HepG2 (cell line): ENCODE results near the gene NEK5. TPM values are rescaled to one million over a fixed set of nuclear protein-coding genes. Genes with fewer than 3 reads are reported as not detected.

ENCODE experiments used
- DMAP1 ChIP-seq: IDR thresholded peaks from 2 replicates; pipeline ENCODE4 v1.6.1; 2016
- FOSL2 ChIP-seq: sonication (generic); formaldehyde crosslinking; IDR thresholded peaks from 2 replicates; pipeline ENCODE4 v1.4.0; 2020; ENCODE audit warnings: missing genetic modification reagents
- HIVEP1 ChIP-seq: sonication (generic); formaldehyde crosslinking; IDR thresholded peaks from 2 replicates; pipeline ENCODE4 v1.4.0; 2020; ENCODE audit warnings: mild to moderate bottlenecking, missing genetic modification reagents
- KLF12 ChIP-seq: sonication (generic); formaldehyde crosslinking; IDR thresholded peaks from 2 replicates; pipeline ENCODE4 v1.4.0; 2020; ENCODE audit warnings: missing genetic modification reagents, borderline replicate concordance
- PHB2 ChIP-seq: fragments of 450-650 bp; IDR thresholded peaks from 2 replicates; pipeline ENCODE4 v1.6.1; 2018; ENCODE audit not compliant: partially characterized antibody
- RAD21 ChIP-seq: fragments of 450-650 bp; formaldehyde crosslinking; IDR thresholded peaks from 2 replicates; pipeline ENCODE4 v1.5.0; 2020; ENCODE audit warnings: mild to moderate bottlenecking
- RBFOX2 ChIP-seq: fragments of 200-400 bp; formaldehyde crosslinking; IDR thresholded peaks from 2 replicates; pipeline ENCODE4 v1.6.1; 2017; ENCODE audit warnings: low read depth, mild to moderate bottlenecking, low read length
- SCMH1 ChIP-seq: sonication (generic); formaldehyde crosslinking; IDR thresholded peaks from 2 replicates; pipeline ENCODE4 v1.9.0; 2021; ENCODE audit warnings: missing genetic modification reagents, mild to moderate bottlenecking, borderline replicate concordance
- SOX13 ChIP-seq, 3 experiments: fragments of 450-650 bp in 1 of 3; sonication (generic) in 1 of 3; formaldehyde crosslinking in 1 of 3; IDR thresholded peaks in 2 of 3; conservative IDR thresholded peaks in 1 of 3; 2 replicates each; pipeline versions ENCODE4 v1.5.0 to v1.6.1; 2016 to 2020; ENCODE audit warnings: antibody characterized with exemption in 1 of 3, mild to moderate bottlenecking in 1 of 3, missing compliant biosample characterization in 1 of 3, missing genetic modification reagents in 1 of 3, moderate library complexity in 1 of 3
- ZNF205 ChIP-seq: IDR thresholded peaks from 2 replicates; pipeline ENCODE4 v1.6.1; 2018; ENCODE audit warnings: missing biosample characterization, missing genetic modification reagents
- ZNF768 ChIP-seq: sonication (generic); formaldehyde crosslinking; IDR thresholded peaks from 2 replicates; pipeline ENCODE4 v1.4.0; 2020; ENCODE audit warnings: missing genetic modification reagents
- ZSCAN20 ChIP-seq: sonication (generic); formaldehyde crosslinking; IDR thresholded peaks from 2 replicates; pipeline ENCODE4 v1.4.0; 2020; ENCODE audit warnings: missing genetic modification reagents, mild to moderate bottlenecking, borderline replicate concordance
- polyA plus RNA-seq, 8 experiments: library from polyadenylated mRNA; depleted of rRNA in 3 of 8; stranded (reverse) in 7 of 8; unstranded in 1 of 8; fragments of >200 nt; fragmentation: Illumina TruSeq in 4 of 8; extraction: Trizol in 4 of 8; gene quantifications; 2 replicates each; pipeline versions ENCODE4 v1.2.1 to v1.2.3, GENCODE V29; 2011 to 2016; ENCODE audit warnings: low read depth in 4 of 8, missing spikeins in 1 of 8, mixed read lengths in 1 of 8; ENCODE audit not compliant: insufficient read depth in 1 of 8
- total RNA-seq, 5 experiments: library from RNA; depleted of rRNA; stranded (reverse); fragments of >200 nt; fragmentation: Illumina TruSeq; extraction: Trizol; gene quantifications; 2 replicates each; pipeline ENCODE4 v1.2.3, GENCODE V29; 2016; ENCODE audit warnings: low read depth in 1 of 5
- TF ChIP-seq, protein P1 (sequence below): sonication (generic); formaldehyde crosslinking; IDR thresholded peaks from 2 replicates; pipeline ENCODE4 v1.4.0; 2020; ENCODE audit warnings: missing genetic modification reagents
- TF ChIP-seq, protein P2 (sequence below): IDR thresholded peaks from 2 replicates; pipeline ENCODE4 v1.6.1; 2016; ENCODE audit warnings: missing compliant biosample characterization, missing genetic modification reagents, borderline replicate concordance
- TF ChIP-seq, protein P3 (sequence below): IDR thresholded peaks from 2 replicates; pipeline ENCODE4 v1.6.1; 2018; ENCODE audit warnings: missing genetic modification reagents
- TF ChIP-seq, protein P4 (sequence below): sonication (generic); formaldehyde crosslinking; IDR thresholded peaks from 2 replicates; pipeline ENCODE4 v1.8.0; 2022; ENCODE audit warnings: mild to moderate bottlenecking, missing genetic modification reagents; ENCODE audit not compliant: insufficient replicate concordance
- TF ChIP-seq, protein P5 (sequence below): IDR thresholded peaks from 2 replicates; pipeline ENCODE4 v1.6.1; 2012; ENCODE audit warnings: inconsistent platforms
- TF ChIP-seq, protein P6 (sequence below): IDR thresholded peaks from 2 replicates; pipeline ENCODE4 v1.4.0; 2020; ENCODE audit warnings: mild to moderate bottlenecking, missing genetic modification reagents

Gene NEK5
- total and polyA plus RNA-seq, 2 of the 13 experiments (the other 11 are each of a cell fraction or from before 2014, with no cell fraction given), result 0.12 to 0.22 TPM

DNA sequence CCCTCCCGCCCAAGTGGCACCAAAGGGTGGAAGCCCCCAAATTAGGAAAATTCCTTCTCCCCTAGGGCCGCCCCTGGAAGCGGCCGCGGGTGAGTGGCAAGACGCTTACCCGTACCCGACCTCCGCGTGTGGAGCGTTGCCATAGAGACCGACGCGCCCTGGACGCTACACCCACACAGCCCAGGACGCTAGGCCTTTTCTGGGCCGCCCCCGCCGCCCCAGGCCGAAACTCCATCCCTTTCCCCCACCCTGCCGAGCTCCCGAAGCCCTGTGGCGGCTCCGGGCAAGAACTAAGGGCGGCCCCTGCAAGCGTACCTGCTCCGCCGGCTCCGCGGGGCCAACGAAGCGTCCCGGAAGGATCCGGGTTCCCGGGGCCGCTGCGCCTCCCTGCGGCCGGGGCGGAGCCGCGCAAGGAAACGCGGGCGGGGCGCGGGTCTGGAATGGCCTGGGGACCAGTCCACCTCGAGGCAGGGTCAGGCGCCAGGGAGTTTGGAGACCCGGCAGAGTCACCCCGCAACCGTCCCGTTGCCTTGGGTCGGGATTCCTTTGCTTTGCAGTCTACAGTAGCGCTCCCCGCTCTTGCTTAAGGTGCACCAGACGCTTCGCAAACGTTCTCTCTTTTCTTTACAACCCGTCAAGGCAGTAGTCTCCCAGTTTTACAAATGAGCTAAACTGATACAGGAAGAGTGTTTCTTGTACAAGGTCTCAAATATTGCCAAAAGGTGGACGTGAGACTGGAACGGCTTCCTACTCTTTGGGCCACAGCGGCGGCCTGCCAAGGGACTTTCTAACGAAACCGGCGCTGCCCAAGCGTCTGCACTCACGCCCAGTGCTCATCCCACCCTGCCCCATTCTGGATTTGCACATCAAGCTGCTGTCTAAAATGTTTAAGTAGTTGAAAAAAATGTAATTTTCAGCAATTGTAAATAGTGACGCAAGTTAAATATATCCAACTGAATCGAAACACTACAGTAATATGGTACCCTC, at the start of gene NEK5 (continued):
- TF ChIP-seq KLF12 (CRISPR knock-in tag), result no peak
- no peak for TF ChIP-seq ZSCAN20 (CRISPR knock-in tag)
- peak; percentile 45; the same call in 1 of the 2 replicates for TF ChIP-seq RBFOX2
- TF ChIP-seq SCMH1 (CRISPR knock-in tag), result no peak
- TF ChIP-seq DMAP1 (CRISPR knock-in tag), result peak; percentile 41; the same call in 1 of the 2 replicates
- TF ChIP-seq, protein P1, sequence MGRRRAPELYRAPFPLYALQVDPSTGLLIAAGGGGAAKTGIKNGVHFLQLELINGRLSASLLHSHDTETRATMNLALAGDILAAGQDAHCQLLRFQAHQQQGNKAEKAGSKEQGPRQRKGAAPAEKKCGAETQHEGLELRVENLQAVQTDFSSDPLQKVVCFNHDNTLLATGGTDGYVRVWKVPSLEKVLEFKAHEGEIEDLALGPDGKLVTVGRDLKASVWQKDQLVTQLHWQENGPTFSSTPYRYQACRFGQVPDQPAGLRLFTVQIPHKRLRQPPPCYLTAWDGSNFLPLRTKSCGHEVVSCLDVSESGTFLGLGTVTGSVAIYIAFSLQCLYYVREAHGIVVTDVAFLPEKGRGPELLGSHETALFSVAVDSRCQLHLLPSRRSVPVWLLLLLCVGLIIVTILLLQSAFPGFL (CRISPR knock-in tag), result no peak
- peak; percentile 96 for TF ChIP-seq RAD21 (CRISPR knock-in tag)
- 0 out of 2 replicates have a peak, but pooled peaks have one; percentile 29 for TF ChIP-seq FOSL2 (CRISPR knock-in tag)
- TF ChIP-seq, protein P2, sequence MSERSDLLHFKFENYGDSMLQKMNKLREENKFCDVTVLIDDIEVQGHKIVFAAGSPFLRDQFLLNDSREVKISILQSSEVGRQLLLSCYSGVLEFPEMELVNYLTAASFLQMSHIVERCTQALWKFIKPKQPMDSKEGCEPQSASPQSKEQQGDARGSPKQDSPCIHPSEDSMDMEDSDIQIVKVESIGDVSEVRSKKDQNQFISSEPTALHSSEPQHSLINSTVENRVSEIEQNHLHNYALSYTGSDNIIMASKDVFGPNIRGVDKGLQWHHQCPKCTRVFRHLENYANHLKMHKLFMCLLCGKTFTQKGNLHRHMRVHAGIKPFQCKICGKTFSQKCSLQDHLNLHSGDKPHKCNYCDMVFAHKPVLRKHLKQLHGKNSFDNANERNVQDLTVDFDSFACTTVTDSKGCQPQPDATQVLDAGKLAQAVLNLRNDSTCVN, result peak; percentile 20; the same call in 1 of the 2 replicates
- TF ChIP-seq, protein P3, sequence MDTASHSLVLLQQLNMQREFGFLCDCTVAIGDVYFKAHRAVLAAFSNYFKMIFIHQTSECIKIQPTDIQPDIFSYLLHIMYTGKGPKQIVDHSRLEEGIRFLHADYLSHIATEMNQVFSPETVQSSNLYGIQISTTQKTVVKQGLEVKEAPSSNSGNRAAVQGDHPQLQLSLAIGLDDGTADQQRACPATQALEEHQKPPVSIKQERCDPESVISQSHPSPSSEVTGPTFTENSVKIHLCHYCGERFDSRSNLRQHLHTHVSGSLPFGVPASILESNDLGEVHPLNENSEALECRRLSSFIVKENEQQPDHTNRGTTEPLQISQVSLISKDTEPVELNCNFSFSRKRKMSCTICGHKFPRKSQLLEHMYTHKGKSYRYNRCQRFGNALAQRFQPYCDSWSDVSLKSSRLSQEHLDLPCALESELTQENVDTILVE (CRISPR knock-in tag), result peak; percentile 38; the same call in 1 of the 2 replicates
- 0 out of 2 replicates have a peak, but pooled peaks have one; percentile 24 for TF ChIP-seq HIVEP1 (CRISPR knock-in tag)
- TF ChIP-seq ZNF205, result 0 out of 2 replicates have a peak, but pooled peaks have one; percentile 23
- TF ChIP-seq, protein P4, sequence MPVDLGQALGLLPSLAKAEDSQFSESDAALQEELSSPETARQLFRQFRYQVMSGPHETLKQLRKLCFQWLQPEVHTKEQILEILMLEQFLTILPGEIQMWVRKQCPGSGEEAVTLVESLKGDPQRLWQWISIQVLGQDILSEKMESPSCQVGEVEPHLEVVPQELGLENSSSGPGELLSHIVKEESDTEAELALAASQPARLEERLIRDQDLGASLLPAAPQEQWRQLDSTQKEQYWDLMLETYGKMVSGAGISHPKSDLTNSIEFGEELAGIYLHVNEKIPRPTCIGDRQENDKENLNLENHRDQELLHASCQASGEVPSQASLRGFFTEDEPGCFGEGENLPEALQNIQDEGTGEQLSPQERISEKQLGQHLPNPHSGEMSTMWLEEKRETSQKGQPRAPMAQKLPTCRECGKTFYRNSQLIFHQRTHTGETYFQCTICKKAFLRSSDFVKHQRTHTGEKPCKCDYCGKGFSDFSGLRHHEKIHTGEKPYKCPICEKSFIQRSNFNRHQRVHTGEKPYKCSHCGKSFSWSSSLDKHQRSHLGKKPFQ (CRISPR knock-in tag), result peak; percentile 26
- TF ChIP-seq, protein P5, sequence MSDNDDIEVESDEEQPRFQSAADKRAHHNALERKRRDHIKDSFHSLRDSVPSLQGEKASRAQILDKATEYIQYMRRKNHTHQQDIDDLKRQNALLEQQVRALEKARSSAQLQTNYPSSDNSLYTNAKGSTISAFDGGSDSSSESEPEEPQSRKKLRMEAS, result peak; percentile 49; the same call in 1 of the 2 replicates
- TF ChIP-seq, protein P6, sequence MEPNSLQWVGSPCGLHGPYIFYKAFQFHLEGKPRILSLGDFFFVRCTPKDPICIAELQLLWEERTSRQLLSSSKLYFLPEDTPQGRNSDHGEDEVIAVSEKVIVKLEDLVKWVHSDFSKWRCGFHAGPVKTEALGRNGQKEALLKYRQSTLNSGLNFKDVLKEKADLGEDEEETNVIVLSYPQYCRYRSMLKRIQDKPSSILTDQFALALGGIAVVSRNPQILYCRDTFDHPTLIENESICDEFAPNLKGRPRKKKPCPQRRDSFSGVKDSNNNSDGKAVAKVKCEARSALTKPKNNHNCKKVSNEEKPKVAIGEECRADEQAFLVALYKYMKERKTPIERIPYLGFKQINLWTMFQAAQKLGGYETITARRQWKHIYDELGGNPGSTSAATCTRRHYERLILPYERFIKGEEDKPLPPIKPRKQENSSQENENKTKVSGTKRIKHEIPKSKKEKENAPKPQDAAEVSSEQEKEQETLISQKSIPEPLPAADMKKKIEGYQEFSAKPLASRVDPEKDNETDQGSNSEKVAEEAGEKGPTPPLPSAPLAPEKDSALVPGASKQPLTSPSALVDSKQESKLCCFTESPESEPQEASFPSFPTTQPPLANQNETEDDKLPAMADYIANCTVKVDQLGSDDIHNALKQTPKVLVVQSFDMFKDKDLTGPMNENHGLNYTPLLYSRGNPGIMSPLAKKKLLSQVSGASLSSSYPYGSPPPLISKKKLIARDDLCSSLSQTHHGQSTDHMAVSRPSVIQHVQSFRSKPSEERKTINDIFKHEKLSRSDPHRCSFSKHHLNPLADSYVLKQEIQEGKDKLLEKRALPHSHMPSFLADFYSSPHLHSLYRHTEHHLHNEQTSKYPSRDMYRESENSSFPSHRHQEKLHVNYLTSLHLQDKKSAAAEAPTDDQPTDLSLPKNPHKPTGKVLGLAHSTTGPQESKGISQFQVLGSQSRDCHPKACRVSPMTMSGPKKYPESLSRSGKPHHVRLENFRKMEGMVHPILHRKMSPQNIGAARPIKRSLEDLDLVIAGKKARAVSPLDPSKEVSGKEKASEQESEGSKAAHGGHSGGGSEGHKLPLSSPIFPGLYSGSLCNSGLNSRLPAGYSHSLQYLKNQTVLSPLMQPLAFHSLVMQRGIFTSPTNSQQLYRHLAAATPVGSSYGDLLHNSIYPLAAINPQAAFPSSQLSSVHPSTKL (CRISPR knock-in tag), result peak; percentile 60
- TF ChIP-seq PHB2, result no peak
- peak; percentile 64; the same call in 1 of the 2 replicates for TF ChIP-seq ZNF768
- TF ChIP-seq SOX13 (IDR thresholded peaks at IDR 0.05), result no peak
- peak in 1 of 2 experiments; percentile 6; a peak in 1 of 4 replicates for TF ChIP-seq SOX13 (CRISPR knock-in tag; conservative IDR thresholded peaks at IDR 0.05 in 1 of 2, IDR thresholded peaks at IDR 0.05 in 1 of 2)
